GM12878 (cell line): ENCODE measurements around the gene HSF2BP. TPM values are rescaled to one million over a fixed set of nuclear protein-coding genes. Genes with fewer than 3 reads are reported as not detected.

Experiments used
- ATAC-seq: fragments of 200-7000 bp; cut with Tn5 transposase; 3 replicates; pipeline ENCODE4 v1.9.1; 2020; ENCODE audit warnings: mild to moderate bottlenecking, moderate library complexity
- BruUV-seq: library from RNA; stranded (reverse); fragments of 400-500 nt; replicated peaks from 2 replicates; lab custom pipeline; 2021; lab: Mats Ljungman, UMichigan
- CTCF ChIA-PET: fragments of 300-600 bp; sonication (Branson Sonifier 250); formaldehyde crosslinking; extraction: SDS; loops from one replicate; lab custom pipeline; 2021; ENCODE audit warnings: inconsistent platforms; lab: Yijun Ruan, JAX
- POLR2A ChIA-PET: fragments of 350-600 bp; formaldehyde crosslinking; extraction: SDS; loops from one replicate; lab custom pipeline; 2021; ENCODE audit warnings: inconsistent platforms; lab: Charles Lee
- RAD21 ChIA-PET: fragments of 300-600 bp; sonication (Branson Sonifier 250); formaldehyde crosslinking; loops from one replicate; lab custom pipeline; 2023; ENCODE audit warnings: antibody characterized with exemption; ENCODE audit not compliant: unreplicated experiment; lab: Charles Lee
- SMC1A ChIA-PET: fragments of 300-600 bp; sonication (Branson Sonifier 250); formaldehyde crosslinking; loops from one replicate; lab custom pipeline; 2023; ENCODE audit not compliant: unreplicated experiment, uncharacterized antibody; lab: Charles Lee
- DNase-seq: peaks from one replicate; pipeline ENCODE4 v3.0.0-alpha.2; 2011; ENCODE audit warnings: low read depth, low spot score
- FAIRE-seq: peaks from 3 replicates; lab custom pipeline; 2011; peaks lifted over from hg19 to GRCh38; lab: Jason Lieb, UNC
- H2AFZ ChIP-seq: 2 replicates; pipeline ENCODE4 v1.6.0; 2011; ENCODE audit warnings: low read depth, low read length, control low read depth; ENCODE audit not compliant: control insufficient read depth
- H3K27ac ChIP-seq: 2 replicates; pipeline ENCODE4 v1.5.1; 2011; ENCODE audit warnings: control low read depth; ENCODE audit not compliant: control insufficient read depth, insufficient read depth
- H3K27me3 ChIP-seq, 2 experiments: replicated peaks in 1 of 2; 2 replicates each; pipeline versions ENCODE4 v1.6.0 to v1.6.1; 2011; ENCODE audit warnings: low read length in 1 of 2; ENCODE audit not compliant: control insufficient read depth in 2 of 2, insufficient read depth in 2 of 2
- H3K36me3 ChIP-seq, 2 experiments: 2 replicates each; pipeline ENCODE4 v1.5.1; 2011; ENCODE audit warnings: low read length in 1 of 2; ENCODE audit not compliant: control insufficient read depth in 2 of 2, insufficient read depth in 2 of 2
- H3K4me1 ChIP-seq: 2 replicates; pipeline ENCODE4 v1.6.1; 2011; ENCODE audit warnings: mild to moderate bottlenecking, low read length, moderate library complexity, mixed read lengths; ENCODE audit not compliant: control insufficient read depth, insufficient read depth
- H3K4me2 ChIP-seq: 2 replicates; pipeline ENCODE4 v1.6.0; 2011; ENCODE audit warnings: control low read depth; ENCODE audit not compliant: control insufficient read depth, insufficient read depth
- H3K4me3 ChIP-seq: fragments of 200-600 bp; sonication (generic); 2 replicates; pipeline ENCODE4 v1.5.1; 2016
- H3K79me2 ChIP-seq: 2 replicates; pipeline ENCODE4 v1.6.0; 2011; ENCODE audit warnings: low read length; ENCODE audit not compliant: control insufficient read depth, insufficient read depth
- H3K9ac ChIP-seq: 2 replicates; pipeline ENCODE4 v1.8.0; 2011; ENCODE audit warnings: low read length, control low read depth, mixed read lengths; ENCODE audit not compliant: control insufficient read depth, insufficient read depth
- H3K9me3 ChIP-seq: replicated peaks from 3 replicates; pipeline ENCODE4 v1.5.1; 2011; ENCODE audit warnings: mild to moderate bottlenecking, low read length; ENCODE audit not compliant: control insufficient read depth, insufficient read depth
- H4K20me1 ChIP-seq: 2 replicates; pipeline ENCODE4 v1.6.0; 2011; ENCODE audit not compliant: control insufficient read depth, insufficient read depth
- CBFB ChIP-seq: IDR thresholded peaks from 2 replicates; pipeline ENCODE4 v1.6.1; 2016; ENCODE audit warnings: antibody characterized with exemption, low read depth
- FOXK2 ChIP-seq: fragments of 450-650 bp; IDR thresholded peaks from 2 replicates; pipeline ENCODE4 v1.6.1; 2017; ENCODE audit warnings: mild to moderate bottlenecking, moderate library complexity
- GATAD2B ChIP-seq: fragments of 450-650 bp; conservative IDR thresholded peaks from 2 replicates; pipeline ENCODE4 v1.6.1; 2017; ENCODE audit warnings: low read depth, mild to moderate bottlenecking, moderate library complexity
- IKZF2 ChIP-seq, 2 experiments: fragments of 450-650 bp; IDR thresholded peaks; 2 replicates each; pipeline ENCODE4 v1.6.1; 2017; ENCODE audit warnings: mild to moderate bottlenecking in 2 of 2, moderate library complexity in 2 of 2
- JUNB ChIP-seq: IDR thresholded peaks from 2 replicates; pipeline ENCODE4 v1.6.1; 2016; ENCODE audit warnings: antibody characterized with exemption, mild to moderate bottlenecking
- MTA3 ChIP-seq: IDR thresholded peaks from 2 replicates; pipeline ENCODE4 v1.6.1; 2012; ENCODE audit warnings: low read length, inconsistent platforms, borderline replicate concordance
- ZSCAN29 ChIP-seq: fragments of 450-650 bp; IDR thresholded peaks from 2 replicates; pipeline ENCODE4 v1.6.1; 2017; ENCODE audit warnings: mild to moderate bottlenecking, moderate library complexity
- WGBS: methylation state at CpG from one replicate; pipeline ENCODE4 v1.1.6; 2016; ENCODE audit warnings: low lambda C conversion rate; ENCODE audit not compliant: insufficient replicate concordance, insufficient coverage; ENCODE audit errors: missing lambda C conversion rate; 5-methylcytosine and 5-hydroxymethylcytosine counted together
- in situ Hi-C: fragments of 300-500 bp; cut with MboI; formaldehyde crosslinking; loops from 9 replicates; pipeline ENCODE4 v1.14.3; 2018; ENCODE audit warnings: mixed read lengths
- intact Hi-C: fragments of 100-400 bp; cut with micrococcal nuclease; formaldehyde crosslinking; loops from one replicate; pipeline ENCODE4 v1.14.2; 2022; ENCODE audit not compliant: unreplicated experiment
- polyA plus RNA-seq, 11 experiments: library from polyadenylated mRNA; depleted of rRNA in 4 of 11; unstranded in 6 of 11; stranded (reverse) in 5 of 11; fragments of >200 nt; fragmentation: Nextera tagmentation in 4 of 11; fragmentation: Illumina TruSeq in 1 of 11; extraction: Ambion mirVana in 4 of 11; extraction: Trizol in 1 of 11; gene quantifications; 1 replicate in 1 of 11; 2 replicates in 10 of 11; pipeline versions ENCODE4 v1.2.1 to v1.2.3, GENCODE V29; 2011 to 2016; ENCODE audit warnings: inconsistent platforms in 2 of 11, missing spikeins in 2 of 11, low read depth in 1 of 11
- total RNA-seq, 4 experiments: library from RNA; depleted of rRNA in 3 of 4; stranded (reverse); fragments of >200 nt in 3 of 4; fragmentation: Illumina TruSeq in 1 of 4; extraction: Trizol in 1 of 4; gene quantifications; 2 replicates each; pipeline versions ENCODE4 v1.2.1 to v1.2.3, GENCODE V29; 2013 to 2021

The HSF2BP gene
- total and polyA plus RNA-seq, 10 of the 15 experiments (the other 5 are each of a cell fraction or from before 2014, with no cell fraction given), result 0.07 to 0.81 (median 0.35) TPM

- no TSS peak for BruUV-seq
- FAIRE-seq, result no peak
- RAD21 ChIA-PET, result no interaction called here
- no peak for TF ChIP-seq ZSCAN29
- TF ChIP-seq FOXK2, result no peak
- no peak for TF ChIP-seq CBFB
- no peak for TF ChIP-seq MTA3
- TF ChIP-seq JUNB, result no peak
- Histone ChIP-seq H3K9ac (no peak overlapping the region), H3K27ac (no peak overlapping the region), H3K4me3 (no peak overlapping the region), H3K36me3 (no peaks in the 10 kb centered on the region), H3K4me2 (no peak overlapping the region), H4K20me1 (no peaks in the 10 kb centered on the region), H3K79me2 (no peaks in the 10 kb centered on the region), H3K27me3 (no peaks in the 10 kb centered on the region), H2AFZ (no peak overlapping the region), H3K4me1 (peaks cover 10% of the 10 kb centered on the region; the same call in 1 of the 2 replicates), H3K9me3 (no peaks in the 10 kb centered on the region)
- in situ Hi-C loops (no loop called here), intact Hi-C loops (no loop called here)
- 65% methylated on average over 2 of the region's 2 CpGs for WGBS
- POLR2A ChIA-PET, result no interaction called here
- ATAC-seq, result no peak
- SMC1A ChIA-PET, result no interaction called here
- CTCF ChIA-PET, result no interaction called here
- no peak for DNase-seq
Observed at GRCh38 chr21:43608664-43609063, 50.6 kb downstream of the HSF2BP start.

- H3K79me2 ChIP-seq, result no peaks in the 10 kb centered on the region
- ChIA-PET RAD21 (interaction anchor here (0.9 kb wide), 1 partner anchor 37 kb away, joined by 3 read pairs; no protein-coding TSS in a partner anchor), CTCF (no interaction called here), SMC1A (no interaction called here), POLR2A (no interaction called here)
- H3K4me2 ChIP-seq, result no peak overlapping the region
- FAIRE-seq (no peak), DNase-seq (no peak), ATAC-seq (no peak)
- no peaks in the 10 kb centered on the region for H3K9me3 ChIP-seq
- no peaks in the 10 kb centered on the region for H3K36me3 ChIP-seq
- H3K4me1 ChIP-seq, result peaks cover 6% of the 10 kb centered on the region; the same call in 1 of the 2 replicates
- in situ Hi-C loops, result no loop called here
- 14% methylated on average over 3 of the region's 3 CpGs for WGBS
- no peak overlapping the region for H3K27ac ChIP-seq
- H3K27me3 ChIP-seq, result no peaks in the 10 kb centered on the region
- no peak overlapping the region for H3K4me3 ChIP-seq
- TF ChIP-seq GATAD2B (no peak), IKZF2 (IDR thresholded peaks at IDR 0.05) (peak in 1 of 2 experiments; percentile 32; a peak in 1 of 4 replicates)
- H2AFZ ChIP-seq, result no peak overlapping the region
- BruUV-seq, result no TSS peak
- intact Hi-C loops, result no loop called here
- no peak overlapping the region for H3K9ac ChIP-seq
- H4K20me1 ChIP-seq, result no peaks in the 10 kb centered on the region
Observed at GRCh38 chr21:43608225-43608624, 51.1 kb downstream of the HSF2BP start.
